NCI-H2196 treated with DMSO at 0.1 percent for 48 hours (cell line): ENCODE data around the gene PHF1.
A peak's percentile ranks its signal among the peaks of the same experiment; 100 is the strongest.

Experiments
- DNase-seq: peaks from one replicate; lab custom pipeline; 2025; ENCODE audit not compliant: unreplicated experiment; lab: John Stamatoyannopoulos, UW

Gene PHF1

DNA sequence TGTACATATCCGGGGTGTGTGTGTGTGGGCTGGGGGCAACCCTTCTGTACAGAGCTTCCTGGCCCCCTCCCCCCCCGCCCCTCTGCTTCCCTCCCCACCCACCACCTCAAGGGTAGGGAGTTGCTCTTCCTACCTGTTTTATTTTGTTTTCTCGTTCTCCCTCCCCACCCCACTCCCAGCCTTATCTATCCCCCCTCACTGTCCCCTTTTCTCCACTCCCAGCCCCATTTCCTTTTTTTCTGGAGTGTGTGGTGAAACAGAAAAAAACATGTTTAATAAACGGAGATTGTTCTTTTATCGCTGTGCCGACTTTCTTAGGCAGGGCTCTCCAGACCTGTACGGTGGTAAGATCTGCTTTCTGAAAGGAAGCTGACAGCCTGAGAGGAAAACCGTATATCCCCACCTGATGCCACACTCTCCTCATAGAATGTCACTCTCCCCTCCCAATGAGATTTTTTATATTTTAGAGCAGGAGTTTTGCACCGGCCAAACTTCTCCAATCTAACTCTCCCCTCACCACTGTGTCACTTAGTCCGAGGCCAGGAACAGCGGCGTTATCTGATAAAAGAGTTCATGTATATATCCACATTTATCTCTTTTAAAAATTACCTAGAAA is 42.7 kb downstream of the PHF1 start:
- DNase-seq: no peak

DNA sequence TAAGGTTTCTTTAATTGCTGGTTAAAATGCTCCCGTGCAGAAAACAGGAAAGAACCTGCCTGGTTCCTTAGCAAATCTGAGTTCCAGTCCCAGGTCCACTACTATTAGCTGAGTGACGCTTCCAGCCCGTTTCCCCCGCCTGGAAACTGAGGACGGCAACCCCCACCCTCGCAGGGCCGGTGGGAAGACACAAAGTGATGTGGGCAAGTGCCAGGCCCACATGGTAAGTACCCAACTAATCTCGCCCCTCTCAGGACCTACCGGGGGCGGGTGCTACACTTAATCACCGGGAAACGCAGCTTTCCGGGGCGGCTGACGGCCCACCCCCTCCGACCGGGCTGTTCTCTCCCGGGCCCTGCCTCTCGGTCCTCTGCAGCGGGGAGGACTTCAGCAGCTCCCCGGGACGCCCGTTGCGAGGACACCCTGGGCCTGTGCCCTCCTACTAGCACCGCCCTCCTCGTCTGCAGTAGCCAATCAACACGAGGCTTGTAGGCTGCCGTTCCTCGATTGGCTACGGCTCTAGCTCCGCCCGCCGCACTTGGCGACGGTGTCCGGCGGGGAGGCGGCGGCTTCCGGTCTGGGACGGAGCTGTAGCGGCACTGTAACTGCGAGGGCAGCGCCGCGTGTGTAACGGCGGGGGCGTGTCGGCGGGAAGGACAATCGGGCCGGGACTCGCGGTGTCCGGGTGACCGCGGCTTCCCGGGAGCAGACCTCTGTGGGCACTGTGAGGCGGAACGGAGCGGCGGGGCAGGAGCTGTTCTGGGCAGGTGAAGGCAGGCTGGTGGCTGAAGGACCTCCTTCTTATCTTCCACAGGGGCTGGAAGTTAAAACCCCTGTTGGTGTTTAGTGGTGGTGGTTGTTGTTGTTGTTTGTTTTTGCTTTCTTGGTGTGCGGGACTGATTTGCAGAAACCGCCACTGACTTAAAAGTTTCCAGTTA is 43.5 kb downstream of the PHF1 start, which contains the start of gene ZBTB9:
Gene ZBTB9 (plus strand): TSS at position 568 of the 938 bp plus-strand sequence. CDS start 525 bp downstream, outside the sequence.
- peak; percentile 91 for DNase-seq

DNA sequence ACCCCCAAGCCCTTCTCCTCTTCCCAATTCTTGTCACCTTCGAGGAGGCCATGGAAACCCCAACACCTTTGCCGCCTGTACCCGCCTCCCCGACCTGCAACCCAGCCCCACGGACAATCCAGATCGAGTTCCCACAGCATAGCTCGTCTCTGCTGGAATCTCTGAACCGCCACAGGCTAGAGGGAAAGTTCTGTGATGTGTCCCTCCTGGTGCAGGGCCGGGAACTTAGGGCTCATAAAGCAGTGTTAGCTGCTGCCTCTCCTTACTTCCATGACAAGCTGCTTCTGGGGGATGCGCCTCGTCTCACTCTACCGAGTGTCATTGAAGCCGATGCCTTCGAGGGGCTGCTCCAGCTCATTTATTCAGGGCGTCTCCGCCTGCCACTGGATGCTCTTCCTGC is 44.2 kb downstream of the PHF1 start:
- DNase-seq: no peak

DNA sequence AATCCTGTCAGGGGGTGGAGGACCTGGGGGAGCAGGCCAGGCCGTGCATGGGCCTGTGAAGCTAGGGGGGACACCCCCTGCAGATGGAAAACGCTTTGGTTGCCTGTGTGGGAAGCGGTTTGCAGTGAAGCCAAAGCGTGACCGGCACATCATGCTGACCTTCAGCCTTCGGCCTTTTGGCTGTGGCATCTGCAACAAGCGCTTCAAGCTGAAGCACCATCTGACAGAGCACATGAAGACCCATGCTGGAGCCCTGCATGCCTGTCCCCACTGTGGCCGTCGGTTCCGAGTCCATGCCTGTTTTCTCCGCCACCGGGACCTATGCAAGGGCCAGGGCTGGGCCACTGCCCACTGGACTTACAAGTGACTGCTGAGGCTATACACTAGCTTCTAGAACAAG is 45.3 kb downstream of the PHF1 start:
- no peak for DNase-seq

DNA sequence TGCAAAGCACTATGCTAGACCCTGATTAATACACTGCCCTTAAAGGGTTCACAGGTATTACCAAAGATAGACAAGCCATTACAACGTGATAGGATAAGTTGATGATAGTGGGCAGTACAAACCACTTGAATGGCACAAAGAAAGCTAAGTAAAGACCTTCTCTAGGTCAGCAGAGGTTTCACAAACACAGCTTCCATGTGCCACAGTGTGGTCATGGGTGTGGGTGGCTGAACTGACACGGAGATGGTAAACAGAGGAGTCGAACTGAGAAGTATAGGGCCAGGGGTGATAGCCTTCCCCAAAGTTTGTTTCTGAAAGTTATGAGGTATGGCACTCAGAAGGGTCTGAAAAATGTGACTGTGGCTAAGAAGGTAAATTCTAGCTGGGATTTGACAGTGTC is 47.9 kb downstream of the PHF1 start:
- DNase-seq: no peak

DNA sequence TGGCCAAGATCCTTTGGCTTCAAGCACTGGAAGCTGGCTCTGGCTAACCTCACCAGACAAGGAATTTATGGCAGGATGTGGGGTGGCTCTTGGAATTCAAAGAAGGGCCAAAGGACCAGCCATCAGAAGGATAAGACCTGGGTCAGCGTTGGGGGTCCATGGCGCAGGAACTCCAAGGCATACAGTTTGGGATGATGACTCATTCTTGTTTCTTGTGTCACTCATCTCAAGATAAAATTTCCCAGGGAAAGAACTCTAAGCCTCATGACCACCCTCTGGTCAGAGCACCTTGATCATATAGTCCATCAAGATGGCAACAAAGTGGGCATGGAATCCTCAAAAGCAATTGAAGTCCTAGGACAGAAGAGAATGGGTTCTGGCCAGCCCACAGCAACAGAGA is 48.4 kb downstream of the PHF1 start:
- no peak for DNase-seq
